ENCODE measurements around the gene ATP7B. TPM values are rescaled to one million over a fixed set of nuclear protein-coding genes. Genes with fewer than 3 reads are reported as not detected.
"Not testable (repeated sequence)": the region's sequence is repeated elsewhere in the genome, so short reads cannot be mapped to it uniquely, and the experiment has no call there.

ATP7B gene
- total RNA-seq, 1 donor from 2014 or later: 5.8 TPM

- intact Hi-C loops (cut with DNase I): no loop called here
- H3K4me3 ChIP-seq: no peak overlapping the region
- H3K27ac ChIP-seq: no peak overlapping the region
- H3K9me3 ChIP-seq: no peaks in the 10 kb centered on the region
- ATAC-seq (no peak), DNase-seq (no peak)
- no peaks in the 10 kb centered on the region for H3K36me3 ChIP-seq
- no peaks in the 10 kb centered on the region for H3K27me3 ChIP-seq
- TF ChIP-seq, protein P1, sequence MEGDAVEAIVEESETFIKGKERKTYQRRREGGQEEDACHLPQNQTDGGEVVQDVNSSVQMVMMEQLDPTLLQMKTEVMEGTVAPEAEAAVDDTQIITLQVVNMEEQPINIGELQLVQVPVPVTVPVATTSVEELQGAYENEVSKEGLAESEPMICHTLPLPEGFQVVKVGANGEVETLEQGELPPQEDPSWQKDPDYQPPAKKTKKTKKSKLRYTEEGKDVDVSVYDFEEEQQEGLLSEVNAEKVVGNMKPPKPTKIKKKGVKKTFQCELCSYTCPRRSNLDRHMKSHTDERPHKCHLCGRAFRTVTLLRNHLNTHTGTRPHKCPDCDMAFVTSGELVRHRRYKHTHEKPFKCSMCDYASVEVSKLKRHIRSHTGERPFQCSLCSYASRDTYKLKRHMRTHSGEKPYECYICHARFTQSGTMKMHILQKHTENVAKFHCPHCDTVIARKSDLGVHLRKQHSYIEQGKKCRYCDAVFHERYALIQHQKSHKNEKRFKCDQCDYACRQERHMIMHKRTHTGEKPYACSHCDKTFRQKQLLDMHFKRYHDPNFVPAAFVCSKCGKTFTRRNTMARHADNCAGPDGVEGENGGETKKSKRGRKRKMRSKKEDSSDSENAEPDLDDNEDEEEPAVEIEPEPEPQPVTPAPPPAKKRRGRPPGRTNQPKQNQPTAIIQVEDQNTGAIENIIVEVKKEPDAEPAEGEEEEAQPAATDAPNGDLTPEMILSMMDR (IDR thresholded peaks at IDR 0.05): no peak
- H3K4me1 ChIP-seq: no peaks in the 10 kb centered on the region
Measured at GRCh38 chr13:52043675-52044074, 32.4 kb upstream of the ATP7B start.

DNA sequence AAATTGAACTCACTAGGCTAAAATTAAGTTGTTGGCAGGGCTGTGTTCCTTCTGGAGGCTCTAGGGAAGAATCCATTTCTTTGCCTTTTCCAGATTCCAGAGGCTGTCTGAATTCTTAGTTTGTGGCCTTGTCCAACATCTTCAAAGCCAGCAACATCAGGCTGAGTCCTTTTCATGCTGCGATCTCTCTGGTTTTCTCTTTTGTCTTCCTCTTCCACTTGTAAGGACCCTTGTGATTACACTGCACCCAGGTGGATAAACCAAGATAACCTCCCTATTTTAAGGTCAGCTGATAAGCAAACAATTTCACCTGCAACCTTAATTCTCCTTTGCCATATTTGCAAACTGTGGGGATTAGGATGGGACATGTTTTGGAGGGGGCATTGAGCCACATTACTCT is 24.8 kb upstream of the ATP7B start:
- ATAC-seq: no peak
- intact Hi-C loops (cut with DNase I): no loop called here
- TF ChIP-seq, protein P1 (IDR thresholded peaks at IDR 0.05): no peak

GRCh38 chr13:52034616-52035226 is 23.5 kb upstream of the ATP7B start:
- TF ChIP-seq, protein P1 (IDR thresholded peaks at IDR 0.05): no peak
- Histone ChIP-seq H3K27ac (no peak overlapping the region), H3K9me3 (no peaks in the 10 kb centered on the region), H3K27me3 (no peaks in the 10 kb centered on the region), H3K36me3 (no peaks in the 10 kb centered on the region), H3K4me3 (no peak overlapping the region), H3K4me1 (no peaks in the 10 kb centered on the region)
- intact Hi-C loops (cut with DNase I): no loop called here
- no peak for DNase-seq
- no peak for ATAC-seq

More for the DNA sequence above, 24.8 kb upstream of the ATP7B start:
- Histone ChIP-seq H3K9me3 (no peaks in the 10 kb centered on the region), H3K36me3 (no peaks in the 10 kb centered on the region), H3K4me3 (no peak overlapping the region), H3K4me1 (no peaks in the 10 kb centered on the region), H3K27ac (no peak overlapping the region), H3K27me3 (no peaks in the 10 kb centered on the region)
- DNase-seq: no peak

GRCh38 chr13:52033039-52033438 is 21.8 kb upstream of the ATP7B start:
- Histone ChIP-seq H3K27ac (no peak overlapping the region), H3K27me3 (no peaks in the 10 kb centered on the region), H3K4me3 (no peak overlapping the region), H3K36me3 (peaks cover 11% of the 10 kb centered on the region), H3K9me3 (no peaks in the 10 kb centered on the region), H3K4me1 (no peaks in the 10 kb centered on the region)
- ATAC-seq (no peak), DNase-seq (no peak)
- intact Hi-C loops (cut with DNase I): no loop called here
- TF ChIP-seq, protein P1 (IDR thresholded peaks at IDR 0.05): no peak

- H3K4me3 ChIP-seq; intact Hi-C loops (cut with DNase I); ATAC-seq; H3K27ac ChIP-seq; DNase-seq; H3K4me1 ChIP-seq; H3K27me3 ChIP-seq; H3K9me3 ChIP-seq: not testable (repeated sequence)
- H3K36me3 ChIP-seq: peaks cover 13% of the 10 kb centered on the region
Measured at GRCh38 chr13:52030401-52030800, 19.2 kb upstream of the ATP7B start.

- Histone ChIP-seq H3K9me3 (no peaks in the 10 kb centered on the region), H3K4me1 (no peaks in the 10 kb centered on the region), H3K36me3 (peaks cover 21% of the 10 kb centered on the region), H3K27me3 (no peaks in the 10 kb centered on the region), H3K27ac (no peak overlapping the region), H3K4me3 (no peak overlapping the region)
- no peak for DNase-seq
- intact Hi-C loops (cut with DNase I): no loop called here
- no peak for ATAC-seq
- TF ChIP-seq, protein P1 (IDR thresholded peaks at IDR 0.05): no peak
Measured at GRCh38 chr13:52029569-52029968, 18.3 kb upstream of the ATP7B start.

All from upper lobe of right lung (tissue), 1 donor.